Colonic mucosa (tissue), 4 donors: ENCODE results near the gene FGF8. TPM values are rescaled to one million over a fixed set of nuclear protein-coding genes. Genes with fewer than 3 reads are reported as not detected.
"Not testable (repeated sequence)": the region's sequence is repeated elsewhere in the genome, so short reads cannot be mapped to it uniquely, and the experiment has no call there.

Experiments
- DNase-seq: peaks from one replicate; pipeline ENCODE4 v3.0.0-alpha.2; 2020
- H3K27ac ChIP-seq: fragments of 200-600 bp; one replicate; pipeline ENCODE4 v1.8.0; 2021
- H3K27me3 ChIP-seq: fragments of 200-600 bp; one replicate; pipeline ENCODE4 v1.8.0; 2021
- H3K36me3 ChIP-seq: fragments of 200-600 bp; one replicate; pipeline ENCODE4 v1.8.0; 2021
- H3K4me1 ChIP-seq: fragments of 200-600 bp; one replicate; pipeline ENCODE4 v1.8.0; 2021; ENCODE audit warnings: mild to moderate bottlenecking
- H3K4me3 ChIP-seq: fragments of 200-600 bp; one replicate; pipeline ENCODE4 v1.8.0; 2021
- H3K9ac ChIP-seq, 2 donors: one replicate each; pipeline ENCODE4 v1.7.0; 2013; ENCODE audit warnings: control low read depth in 2 of 2, low read depth in 2 of 2, low read length in 2 of 2
- H3K9me3 ChIP-seq: fragments of 200-600 bp; one replicate; pipeline ENCODE4 v1.8.0; 2021
- intact Hi-C: fragments of 100-400 bp; cut with DNase I; formaldehyde crosslinking; loops from one replicate; pipeline ENCODE4 v1.14.1; 2022
- total RNA-seq, 2 donors: library from RNA; stranded (reverse); fragmentation: NEBNext Ultra II Directional in 1 of 2; extraction: Animal tissue kit (Norgen Biotek cat#: 25700) in 1 of 2; gene quantifications; one replicate each; pipeline ENCODE4 v1.2.1, GENCODE V29; 2021
- TF ChIP-seq, protein P1 (sequence below): fragments of 200-600 bp; IDR thresholded peaks from one replicate; pipeline ENCODE4 v1.8.0; 2022; ENCODE audit warnings: antibody characterized with exemption, mild to moderate bottlenecking
- donor health status: healthy.
- donor health status: DM: no; HTN: no; CAD: no.
- donor health status: DM: no; HTN: no; CAD: no.

FGF8 gene
- total RNA-seq, 2 donors from 2014 or later: not detected

DNA sequence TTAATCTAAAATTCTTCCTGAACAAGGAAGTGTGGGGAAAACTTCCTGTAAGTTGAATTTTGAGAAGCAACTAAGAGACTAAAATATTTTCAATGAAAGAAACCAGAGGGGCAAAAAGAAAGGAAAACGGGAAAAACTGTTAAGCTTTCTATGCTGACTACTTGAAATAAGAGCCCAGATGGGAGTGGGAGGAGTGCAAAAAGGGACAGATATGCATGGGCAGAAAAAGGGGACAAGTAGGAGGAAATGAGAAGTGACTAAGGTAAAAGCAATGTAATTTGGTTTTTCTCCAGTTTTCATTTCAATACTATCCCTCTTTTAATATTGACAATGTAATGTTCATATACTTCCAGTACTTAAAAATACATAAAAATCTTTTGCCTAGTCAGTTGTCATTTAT, 31.2 kb upstream of the FGF8 start:
- TF ChIP-seq, protein P1, sequence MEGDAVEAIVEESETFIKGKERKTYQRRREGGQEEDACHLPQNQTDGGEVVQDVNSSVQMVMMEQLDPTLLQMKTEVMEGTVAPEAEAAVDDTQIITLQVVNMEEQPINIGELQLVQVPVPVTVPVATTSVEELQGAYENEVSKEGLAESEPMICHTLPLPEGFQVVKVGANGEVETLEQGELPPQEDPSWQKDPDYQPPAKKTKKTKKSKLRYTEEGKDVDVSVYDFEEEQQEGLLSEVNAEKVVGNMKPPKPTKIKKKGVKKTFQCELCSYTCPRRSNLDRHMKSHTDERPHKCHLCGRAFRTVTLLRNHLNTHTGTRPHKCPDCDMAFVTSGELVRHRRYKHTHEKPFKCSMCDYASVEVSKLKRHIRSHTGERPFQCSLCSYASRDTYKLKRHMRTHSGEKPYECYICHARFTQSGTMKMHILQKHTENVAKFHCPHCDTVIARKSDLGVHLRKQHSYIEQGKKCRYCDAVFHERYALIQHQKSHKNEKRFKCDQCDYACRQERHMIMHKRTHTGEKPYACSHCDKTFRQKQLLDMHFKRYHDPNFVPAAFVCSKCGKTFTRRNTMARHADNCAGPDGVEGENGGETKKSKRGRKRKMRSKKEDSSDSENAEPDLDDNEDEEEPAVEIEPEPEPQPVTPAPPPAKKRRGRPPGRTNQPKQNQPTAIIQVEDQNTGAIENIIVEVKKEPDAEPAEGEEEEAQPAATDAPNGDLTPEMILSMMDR: no peak
- Histone ChIP-seq H3K9me3 (no peaks in the 10 kb centered on the region), H3K36me3 (peaks cover 23% of the 10 kb centered on the region), H3K4me3 (no peak overlapping the region), H3K27ac (no peak overlapping the region), H3K4me1 (no peaks in the 10 kb centered on the region), H3K9ac (no peak overlapping the region), H3K27me3 (no peaks in the 10 kb centered on the region)
- no peak for DNase-seq
- intact Hi-C loops: no loop called here

DNA sequence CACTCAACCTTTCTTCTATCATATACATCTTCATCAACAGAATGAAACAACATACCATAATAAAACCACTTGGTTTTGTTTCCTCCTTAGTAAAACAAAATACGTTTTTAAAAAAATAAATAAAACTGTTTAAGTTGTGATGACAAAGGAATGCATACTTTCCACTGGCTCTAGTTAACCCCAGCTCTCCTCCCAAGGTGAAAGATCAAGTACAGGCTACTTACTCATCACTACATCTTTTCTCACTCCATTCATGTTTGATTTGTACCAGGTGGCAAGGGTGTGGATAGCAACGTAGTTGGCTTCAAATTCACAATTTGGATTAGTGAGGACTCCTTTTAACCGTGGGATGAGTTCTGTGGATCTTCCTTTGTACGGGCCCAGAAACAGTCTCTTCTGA, 27.6 kb upstream of the FGF8 start:
- no peaks in the 10 kb centered on the region for H3K27me3 ChIP-seq
- no peaks in the 10 kb centered on the region for H3K4me1 ChIP-seq
- no peaks in the 10 kb centered on the region for H3K9me3 ChIP-seq
- intact Hi-C loops: no loop called here
- TF ChIP-seq, protein P1: no peak
- H3K27ac ChIP-seq: no peak overlapping the region
- DNase-seq: no peak
- no peak overlapping the region for H3K4me3 ChIP-seq
- peaks cover 38% of the 10 kb centered on the region for H3K36me3 ChIP-seq
- H3K9ac ChIP-seq: no peak overlapping the region

DNA sequence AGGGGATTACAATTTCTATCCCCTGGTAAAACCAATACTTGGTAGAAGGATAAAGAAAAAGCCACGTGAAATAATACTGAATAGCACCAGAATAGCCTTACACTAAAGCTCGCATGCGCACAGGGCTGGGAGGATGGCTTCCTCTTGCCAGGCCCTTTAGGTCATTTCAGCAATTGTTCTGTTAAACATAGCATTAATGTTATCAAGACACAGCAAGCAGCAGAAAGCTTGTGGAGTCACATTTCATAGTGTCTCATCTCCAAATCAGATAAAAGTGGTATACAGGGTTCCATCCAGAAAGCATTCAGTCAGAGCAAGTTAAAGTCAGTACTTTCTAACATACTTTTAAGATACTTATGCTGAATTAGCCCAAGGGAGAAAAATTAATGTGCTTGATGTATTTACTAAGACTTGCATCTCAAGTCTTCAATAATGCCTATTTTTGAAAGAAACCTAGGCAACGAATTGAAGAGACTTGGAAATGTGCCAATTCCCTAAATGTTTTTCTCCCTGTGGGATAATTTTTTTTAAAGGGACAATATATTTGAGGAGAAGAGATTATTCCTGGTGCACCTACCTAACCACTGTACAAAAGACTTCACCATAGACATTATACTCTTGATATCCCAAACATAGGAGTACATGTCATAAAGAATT, 21.6 kb upstream of the FGF8 start:
- intact Hi-C loops: no loop called here
- Histone ChIP-seq H3K4me3 (no peak overlapping the region), H3K9ac (no peak overlapping the region), H3K27ac (no peak overlapping the region), H3K27me3 (no peaks in the 10 kb centered on the region), H3K9me3 (no peaks in the 10 kb centered on the region), H3K4me1 (no peaks in the 10 kb centered on the region), H3K36me3 (peaks cover 63% of the 10 kb centered on the region)
- no peak for DNase-seq
- TF ChIP-seq, protein P1: no peak

DNA sequence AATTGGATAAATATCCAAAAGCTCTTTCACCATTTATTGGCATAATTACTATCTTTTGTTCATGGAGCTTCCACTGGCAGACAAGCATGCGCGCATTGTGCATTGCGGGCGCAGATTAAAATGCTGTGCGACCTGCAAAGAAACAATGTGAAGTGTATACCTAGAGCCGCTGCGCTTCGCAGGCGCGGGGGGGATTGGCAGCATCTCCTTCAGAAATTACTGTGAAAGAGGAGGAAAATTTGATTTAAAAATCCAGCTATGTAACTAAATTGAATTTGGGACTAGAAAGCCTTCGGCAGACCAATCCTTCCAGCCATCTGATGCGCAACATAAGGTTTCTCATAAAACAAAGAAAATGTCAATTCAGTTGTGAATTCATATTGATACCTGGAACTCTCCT, 17.6 kb upstream of the FGF8 start:
- no peak for DNase-seq
- Histone ChIP-seq H3K4me1 (no peaks in the 10 kb centered on the region), H3K36me3 (peaks cover 54% of the 10 kb centered on the region), H3K27ac (no peak overlapping the region), H3K9me3 (no peaks in the 10 kb centered on the region), H3K9ac (no peak overlapping the region), H3K4me3 (no peak overlapping the region), H3K27me3 (no peaks in the 10 kb centered on the region)
- intact Hi-C loops: no loop called here
- TF ChIP-seq, protein P1: no peak

DNA sequence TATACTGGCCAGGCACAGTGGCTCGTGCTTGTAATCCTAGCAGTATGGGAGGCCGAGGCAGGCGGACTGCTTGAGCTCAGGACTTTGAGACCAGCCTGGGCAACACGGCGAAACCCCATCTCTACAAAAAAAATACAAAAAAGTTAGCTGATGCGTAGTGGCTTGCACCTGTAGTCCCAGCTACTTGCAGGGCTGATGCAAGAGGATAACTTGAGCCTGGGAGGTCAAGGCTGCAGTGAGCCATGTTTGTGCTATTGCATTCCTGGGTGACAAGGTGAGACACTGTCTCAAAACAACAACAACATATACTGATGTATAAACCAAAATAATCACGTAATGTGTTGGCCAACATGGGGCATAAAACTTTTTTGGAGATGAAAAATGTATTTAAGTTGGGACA, 13.8 kb upstream of the FGF8 start:
- Histone ChIP-seq H3K27me3 (no peaks in the 10 kb centered on the region), H3K36me3 (peaks cover 37% of the 10 kb centered on the region), H3K4me1 (no peaks in the 10 kb centered on the region), H3K9ac (no peak overlapping the region), H3K4me3 (no peak overlapping the region), H3K27ac (no peak overlapping the region), H3K9me3 (no peaks in the 10 kb centered on the region)
- intact Hi-C loops: no loop called here
- TF ChIP-seq, protein P1: no peak
- no peak for DNase-seq

DNA sequence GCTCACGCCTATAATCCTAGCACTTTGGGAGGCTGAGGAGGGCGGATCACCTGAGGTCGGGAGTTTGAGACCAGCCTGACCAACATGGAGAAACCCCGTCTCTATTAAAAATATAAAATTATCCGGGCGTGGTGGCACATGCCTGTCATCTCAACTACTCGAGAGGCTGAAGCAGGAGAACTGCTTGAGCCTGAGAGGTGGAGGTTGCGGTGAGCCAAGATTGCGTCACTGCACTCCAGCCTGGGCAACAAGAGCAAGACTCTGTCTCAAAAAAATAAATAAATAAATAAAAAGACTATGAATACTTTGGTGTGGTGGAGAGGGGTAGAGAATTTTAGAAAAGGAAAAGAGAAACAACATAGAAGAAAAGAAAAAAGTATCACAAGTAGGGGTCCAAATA, 13.3 kb upstream of the FGF8 start:
- H3K36me3 ChIP-seq: peaks cover 32% of the 10 kb centered on the region

More for the DNA sequence above, 13.3 kb upstream of the FGF8 start:
- H3K4me1 ChIP-seq, DNase-seq, H3K9me3 ChIP-seq, H3K27ac ChIP-seq, H3K27me3 ChIP-seq, H3K4me3 ChIP-seq, intact Hi-C loops, H3K9ac ChIP-seq: not testable (repeated sequence)
